WI38 (cell line): ENCODE data around the gene UCK1.
"Not testable (repeated sequence)": the region's sequence is repeated elsewhere in the genome, so short reads cannot be mapped to it uniquely, and the experiment has no call there.

ENCODE experiments used
- H3K4me3 ChIP-seq: 2 replicates; pipeline ENCODE4 v1.5.1; 2011; ENCODE audit warnings: low read depth, mild to moderate bottlenecking, control low read depth, low read length
- CTCF ChIP-seq: IDR thresholded peaks from 2 replicates; pipeline ENCODE4 v1.5.1; 2012; ENCODE audit warnings: low read depth, mild to moderate bottlenecking, control low read depth, low read length

Gene UCK1

GRCh38 chr9:131559421-131560000, 28.4 kb upstream of the UCK1 start:
- TF ChIP-seq CTCF: no peak
- H3K4me3 ChIP-seq: no peak overlapping the region

GRCh38 chr9:131557855-131558548, 26.9 kb upstream of the UCK1 start:
- no peak for TF ChIP-seq CTCF
- no peak overlapping the region for H3K4me3 ChIP-seq

- no peak for TF ChIP-seq CTCF
Measured at GRCh38 chr9:131555841-131556673, 25.0 kb upstream of the UCK1 start.

GRCh38 chr9:131554843-131555351, 23.8 kb upstream of the UCK1 start:
- H3K4me3 ChIP-seq: no peak overlapping the region
- TF ChIP-seq CTCF: no peak

More at GRCh38 chr9:131555841-131556673, 25.0 kb upstream of the UCK1 start:
- H3K4me3 ChIP-seq: no peak overlapping the region

- no peak for TF ChIP-seq CTCF
- no peak overlapping the region for H3K4me3 ChIP-seq
Measured at GRCh38 chr9:131554087-131554842, 23.2 kb upstream of the UCK1 start.

- TF ChIP-seq CTCF: no peak
- H3K4me3 ChIP-seq: no peak overlapping the region
Measured at GRCh38 chr9:131552030-131552429, 21.0 kb upstream of the UCK1 start.

- H3K4me3 ChIP-seq: not testable (repeated sequence)
Measured at GRCh38 chr9:131550465-131550864, 19.4 kb upstream of the UCK1 start.

- H3K4me3 ChIP-seq: not testable (repeated sequence)
Measured at GRCh38 chr9:131549186-131549585, 18.1 kb upstream of the UCK1 start.
